ENCODE measurements around the gene ADNP. TPM values are rescaled to one million over a fixed set of nuclear protein-coding genes. Genes with fewer than 3 reads are reported as not detected.

Gene ADNP
- total and polyA plus RNA-seq, 10 of the 15 experiments (the other 5 are each of a cell fraction or from before 2014, with no cell fraction given): 23.0 to 74.4 (median 34.9) TPM

- BruUV-seq (replicated peaks): no TSS peak
Measured at GRCh38 chr20:50858525-50858924, 72.7 kb downstream of the ADNP start.

More at GRCh38 chr20:50858525-50858924, 72.7 kb downstream of the ADNP start:
- ChIA-PET CTCF (interaction anchor here (0.7 kb wide), 1 partner anchor 262 kb away, joined by 3 read pairs; no protein-coding TSS in a partner anchor), SMC1A (ENCODE audit: uncharacterized antibody, unreplicated experiment) (no interaction called here), POLR2A (interaction anchor here (0.6 kb wide), 2 partner anchors 9 to 752 kb away, joined by 4 read pairs; no protein-coding TSS in a partner anchor), RAD21 (ENCODE audit: unreplicated experiment) (interaction anchor here (0.9 to 1.9 kb wide), 2 partner anchors 10 to 64 kb away, joined by 3 to 4 read pairs; no protein-coding TSS in a partner anchor)
- WGBS (ENCODE audit: insufficient coverage, insufficient replicate concordance, low lambda C conversion rate, missing lambda C conversion rate): 75% methylated on average over 5 of the region's 5 CpGs
- H3K4me2 ChIP-seq (ENCODE audit: control insufficient read depth, insufficient read depth): no peak overlapping the region
- peaks cover 0 to 4% of the 10 kb centered on the region in 2 experiments; a peak in 1 of 4 replicates for H3K36me3 ChIP-seq (ENCODE audit: control insufficient read depth in 2 of 2, insufficient read depth in 2 of 2, low read length in 1 of 2)
- no peak for TF ChIP-seq MYC (IDR thresholded peaks at IDR 0.05; ENCODE audit: insufficient read depth, insufficient read length, insufficient replicate concordance, low read length, severe bottlenecking)
- no peak for TF ChIP-seq KLF5 (IDR thresholded peaks at IDR 0.05; ENCODE audit: partially characterized antibody)
- TF ChIP-seq MAX (IDR thresholded peaks at IDR 0.05; ENCODE audit: low read depth, low read length): no peak
- no peak for TF ChIP-seq CTCF (IDR thresholded peaks at IDR 0.05 in 2 of 3, conservative IDR thresholded peaks at IDR 0.05 in 1 of 3; ENCODE audit: control insufficient read depth in 2 of 3, extremely low read depth in 1 of 3, insufficient read depth in 1 of 3, low read depth in 3 of 3, low read length in 3 of 3)
- no peak for TF ChIP-seq BMI1 (IDR thresholded peaks at IDR 0.05; ENCODE audit: borderline replicate concordance)
- TF ChIP-seq ATF3 (IDR thresholded peaks at IDR 0.05; ENCODE audit: borderline replicate concordance, extremely low read depth, low read depth, low read length): no peak
- no peak for TF ChIP-seq IKZF2 (IDR thresholded peaks at IDR 0.05)
- TF ChIP-seq SKIL (IDR thresholded peaks at IDR 0.05; ENCODE audit: low read depth, poor library complexity, severe bottlenecking): no peak
- no peak for TF ChIP-seq STAT3 (IDR thresholded peaks at IDR 0.05; ENCODE audit: low read depth, low read length)
- TF ChIP-seq HDGF (IDR thresholded peaks at IDR 0.05): no peak
- no peak for TF ChIP-seq PAX5 (IDR thresholded peaks at IDR 0.05; ENCODE audit: borderline replicate concordance, low read depth, low read length)
- no peak for TF ChIP-seq ZZZ3 (IDR thresholded peaks at IDR 0.05; ENCODE audit: control insufficient read depth, insufficient read length, low read depth)
- TF ChIP-seq KAT2A (conservative IDR thresholded peaks at IDR 0.05; ENCODE audit: control insufficient read depth, low read depth, low read length): no peak
- TF ChIP-seq ELK1 (IDR thresholded peaks at IDR 0.05; ENCODE audit: low read depth, low read length): no peak
- TF ChIP-seq NBN (IDR thresholded peaks at IDR 0.05): no peak
- no peak for TF ChIP-seq IRF3 (IDR thresholded peaks at IDR 0.05)
- intact Hi-C loops (cut with micrococcal nuclease; ENCODE audit: unreplicated experiment) (no loop called here), in situ Hi-C loops (cut with MboI) (no loop called here)
- ATAC-seq (no peak), DNase-seq (ENCODE audit: low read depth, low spot score) (no peak), FAIRE-seq (no peak)
- no peaks in the 10 kb centered on the region for H4K20me1 ChIP-seq (ENCODE audit: control insufficient read depth, insufficient read depth)
- no peak overlapping the region for H3K27ac ChIP-seq (ENCODE audit: control insufficient read depth, insufficient read depth)
- no peaks in the 10 kb centered on the region for H3K79me2 ChIP-seq (ENCODE audit: control insufficient read depth, insufficient read depth, low read length)
- no peak overlapping the region for H3K4me3 ChIP-seq
- H3K9me3 ChIP-seq (replicated peaks; ENCODE audit: control insufficient read depth, insufficient read depth, low read length): no peaks in the 10 kb centered on the region
- H2AFZ ChIP-seq (ENCODE audit: control insufficient read depth, low read depth, low read length): no peak overlapping the region
- H3K27me3 ChIP-seq (replicated peaks in 1 of 2; ENCODE audit: control insufficient read depth in 2 of 2, insufficient read depth in 2 of 2, low read length in 1 of 2): no peaks in the 10 kb centered on the region
- H3K9ac ChIP-seq (ENCODE audit: control insufficient read depth, insufficient read depth, low read length): no peak overlapping the region
- H3K4me1 ChIP-seq (ENCODE audit: control insufficient read depth, insufficient read depth, low read length): no peaks in the 10 kb centered on the region

Measured in GM12878 (cell line).